GM12873 (cell line): ENCODE results near the gene DUOXA2.

Experiments
- TF ChIP-seq, protein P1 (sequence below): IDR thresholded peaks from 2 replicates; pipeline ENCODE4 v1.5.1; 2012; ENCODE audit warnings: low read depth, mild to moderate bottlenecking, moderate library complexity, low read length, control low read depth; ENCODE audit not compliant: insufficient read depth; ENCODE audit errors: missing control alignments

Gene DUOXA2

DNA sequence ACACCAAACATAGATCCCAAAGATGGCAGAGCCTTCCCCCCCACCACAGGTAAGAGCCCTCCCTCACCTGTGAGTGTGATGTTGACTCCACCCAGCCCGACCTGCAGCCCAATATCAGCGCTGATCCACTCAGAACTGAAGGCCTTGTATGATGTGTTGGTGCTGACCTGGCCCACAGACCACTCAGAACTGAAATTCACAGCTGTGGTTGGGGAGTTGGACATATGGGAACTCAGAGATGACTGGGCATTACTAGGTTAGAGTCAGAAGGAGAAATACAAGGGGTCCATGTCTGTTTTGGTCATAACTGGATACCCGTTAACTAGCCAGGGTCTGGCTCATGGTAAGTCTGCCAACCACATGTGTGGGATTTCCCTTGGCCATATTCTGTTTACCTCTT is 6.9 kb downstream of the DUOXA2 start:
- TF ChIP-seq, protein P1, sequence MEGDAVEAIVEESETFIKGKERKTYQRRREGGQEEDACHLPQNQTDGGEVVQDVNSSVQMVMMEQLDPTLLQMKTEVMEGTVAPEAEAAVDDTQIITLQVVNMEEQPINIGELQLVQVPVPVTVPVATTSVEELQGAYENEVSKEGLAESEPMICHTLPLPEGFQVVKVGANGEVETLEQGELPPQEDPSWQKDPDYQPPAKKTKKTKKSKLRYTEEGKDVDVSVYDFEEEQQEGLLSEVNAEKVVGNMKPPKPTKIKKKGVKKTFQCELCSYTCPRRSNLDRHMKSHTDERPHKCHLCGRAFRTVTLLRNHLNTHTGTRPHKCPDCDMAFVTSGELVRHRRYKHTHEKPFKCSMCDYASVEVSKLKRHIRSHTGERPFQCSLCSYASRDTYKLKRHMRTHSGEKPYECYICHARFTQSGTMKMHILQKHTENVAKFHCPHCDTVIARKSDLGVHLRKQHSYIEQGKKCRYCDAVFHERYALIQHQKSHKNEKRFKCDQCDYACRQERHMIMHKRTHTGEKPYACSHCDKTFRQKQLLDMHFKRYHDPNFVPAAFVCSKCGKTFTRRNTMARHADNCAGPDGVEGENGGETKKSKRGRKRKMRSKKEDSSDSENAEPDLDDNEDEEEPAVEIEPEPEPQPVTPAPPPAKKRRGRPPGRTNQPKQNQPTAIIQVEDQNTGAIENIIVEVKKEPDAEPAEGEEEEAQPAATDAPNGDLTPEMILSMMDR: no peak

DNA sequence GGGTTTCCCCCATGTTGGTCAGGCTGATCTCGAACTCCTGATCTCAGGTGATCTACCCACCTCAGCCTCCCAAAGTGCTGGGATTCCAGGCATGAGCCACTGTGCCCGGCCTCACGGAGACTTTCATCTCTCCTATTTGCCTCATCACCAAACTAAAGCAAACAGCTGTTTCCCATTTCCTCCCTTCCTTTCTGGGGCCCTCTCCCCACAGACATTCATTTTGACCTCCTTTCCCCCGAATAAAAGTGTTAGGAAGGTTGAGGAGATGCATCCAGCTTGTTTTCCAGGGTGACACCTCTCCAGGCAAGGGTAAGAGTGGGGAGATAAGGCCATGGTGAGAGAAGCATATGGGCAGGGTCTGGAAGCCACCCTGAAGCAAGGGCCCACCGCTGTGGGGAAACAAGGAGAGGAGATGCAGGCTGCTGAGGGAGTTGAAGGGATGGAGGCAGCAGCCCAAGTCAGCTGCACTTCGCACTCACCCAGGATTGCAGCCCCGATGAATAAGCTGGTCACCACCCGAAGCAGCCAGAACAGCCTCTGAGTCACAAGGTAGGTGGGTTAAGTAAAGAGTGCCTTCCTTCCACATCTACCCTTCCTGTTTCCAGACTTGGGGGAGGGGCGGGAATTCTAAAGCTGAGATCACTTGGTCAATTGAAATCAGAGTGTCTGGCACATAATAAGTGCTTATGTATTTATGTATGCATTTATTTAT is 7.7 kb downstream of the DUOXA2 start:
- TF ChIP-seq, protein P1: no peak

DNA sequence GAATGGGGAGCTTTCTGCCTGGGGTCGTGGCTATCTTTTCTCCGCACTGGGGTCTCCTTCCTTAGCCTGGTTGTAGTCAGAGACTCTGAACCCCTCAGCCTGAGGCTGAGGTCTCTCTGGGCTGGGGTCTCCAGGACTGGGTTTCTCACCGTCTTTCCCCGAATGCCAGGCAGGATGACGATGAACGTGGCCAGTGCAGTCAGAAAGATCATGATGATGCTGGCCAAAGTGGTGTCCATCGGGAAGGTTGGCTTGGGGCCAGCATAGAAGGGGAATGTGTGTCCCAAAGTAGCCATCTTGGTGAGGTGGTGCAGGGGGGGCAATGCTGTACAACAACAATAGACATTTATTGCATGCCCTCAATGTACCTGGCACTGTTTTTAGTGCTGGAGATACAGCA is 8.6 kb downstream of the DUOXA2 start:
- TF ChIP-seq, protein P1: no peak

DNA sequence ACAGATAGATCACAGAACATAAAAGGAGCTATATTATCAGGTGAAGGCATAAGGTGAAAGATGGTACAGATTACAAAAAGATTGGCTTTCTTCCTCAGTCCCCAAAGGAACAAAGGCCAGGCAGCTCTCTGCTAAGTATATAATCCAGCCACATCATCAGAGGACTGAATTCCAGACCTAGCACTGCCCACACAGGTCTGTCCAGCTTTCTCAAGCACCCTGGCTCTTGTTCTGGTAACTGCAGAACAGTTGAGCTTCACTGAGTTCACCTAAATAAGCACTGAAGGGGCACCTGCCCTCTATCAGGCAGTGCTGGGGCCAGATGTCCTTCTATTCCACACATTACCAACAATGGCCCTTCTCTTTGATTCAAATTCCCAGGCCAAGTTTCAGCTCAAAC is 9.3 kb downstream of the DUOXA2 start:
- TF ChIP-seq, protein P1: no peak

DNA sequence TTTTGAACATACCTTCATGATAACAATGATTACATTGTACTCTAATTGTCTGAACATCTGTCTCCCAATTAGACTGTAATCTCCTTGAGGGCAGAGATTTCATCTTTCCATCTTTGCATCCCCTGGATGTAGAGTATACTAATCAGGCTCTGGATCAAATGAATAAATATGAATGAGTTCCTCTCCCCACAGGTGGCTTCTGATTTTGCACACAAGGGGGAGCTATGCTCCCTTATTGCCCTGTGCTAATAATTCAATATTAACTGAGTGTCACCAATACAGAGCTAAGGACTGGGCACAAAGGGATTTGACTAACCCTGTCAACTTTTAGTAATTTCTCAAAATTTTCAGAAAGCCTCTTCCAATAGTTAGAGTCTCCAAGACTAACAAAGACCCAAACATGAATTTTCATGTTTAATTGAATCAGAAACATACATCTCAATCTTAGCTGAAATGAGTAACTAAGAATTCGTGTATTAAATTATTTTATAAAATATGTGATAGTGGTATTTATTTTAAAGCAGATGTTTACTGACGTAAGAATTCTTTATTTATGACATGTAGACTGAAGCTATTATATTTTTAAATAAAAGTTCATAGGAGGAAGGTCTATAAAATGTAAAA is 12.5 kb downstream of the DUOXA2 start:
- TF ChIP-seq, protein P1: peak; percentile 67

DNA sequence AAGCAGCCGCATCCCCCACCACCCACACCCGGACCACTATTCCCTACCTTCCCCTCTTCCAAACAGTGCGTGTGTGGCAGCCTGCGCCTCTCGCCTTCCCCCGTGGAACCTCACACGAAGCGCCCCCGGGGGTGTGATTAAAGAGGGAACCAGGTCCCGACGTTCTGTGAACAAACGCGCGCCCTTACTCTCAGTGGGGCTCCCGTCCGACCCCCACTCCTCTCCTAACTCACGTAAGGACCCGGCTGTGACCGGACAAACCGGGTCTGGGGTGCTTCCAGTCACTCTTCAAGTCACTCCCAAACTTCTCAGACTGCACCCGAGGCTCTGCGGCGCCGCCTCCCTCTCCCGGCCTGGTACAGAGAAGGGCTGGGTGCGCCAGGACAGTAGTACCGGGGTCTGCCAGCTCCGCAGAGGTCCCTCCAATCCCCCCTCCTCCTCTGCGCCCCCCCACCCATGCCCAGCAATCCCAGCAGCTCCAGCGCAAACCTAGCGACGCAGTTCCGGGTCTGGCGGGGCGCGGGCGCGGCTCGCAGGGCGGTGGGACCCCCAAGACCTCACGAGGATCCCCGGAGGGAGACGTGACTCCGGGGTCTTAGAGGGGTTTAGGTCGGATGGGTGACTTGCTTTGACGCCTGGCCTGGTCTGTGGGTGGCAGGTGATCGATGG is 15.0 kb downstream of the DUOXA2 start:
- TF ChIP-seq, protein P1: no peak

DNA sequence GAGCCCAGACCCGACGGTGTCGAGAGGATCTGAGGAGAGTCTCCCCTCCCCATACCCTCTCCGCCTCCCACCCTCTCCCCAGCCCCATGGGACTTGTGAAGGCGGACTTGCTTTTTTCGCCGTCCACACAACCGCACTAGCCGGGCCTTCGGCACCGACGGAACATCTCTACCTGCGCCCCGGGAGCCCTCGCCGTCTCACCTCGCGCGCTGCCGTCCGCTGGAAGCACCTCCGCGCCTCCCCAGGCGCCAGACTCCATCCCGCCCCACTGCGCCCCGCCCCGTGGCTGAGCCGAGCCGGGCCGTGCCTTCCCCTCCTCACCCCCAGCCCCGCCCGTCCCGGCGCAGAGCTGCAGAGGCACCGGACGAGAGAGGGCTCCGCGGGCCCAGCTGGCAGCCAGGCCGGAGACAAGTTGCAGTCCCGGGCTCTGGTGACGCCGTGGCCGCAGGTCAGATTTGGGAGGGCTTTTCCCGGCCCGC is 15.6 kb downstream of the DUOXA2 start, which contains the start of the genes DUOX1 and DUOXA1:
Gene DUOX1, plus strand, starts transcription at position 344 of the 479 bp plus-strand sequence. CDS start 1,973 bp downstream, outside the sequence.
Gene DUOXA1, minus strand, starts transcription at position 229 of the 479 bp plus-strand sequence. CDS start 6,865 bp downstream, outside the sequence.
- TF ChIP-seq, protein P1: no peak
